Measurements from ENCODE around the gene TCAP.
A peak's percentile ranks its signal among the peaks of the same experiment; 100 is the strongest.

The TCAP gene

GRCh38 chr17:39638317-39638716 lies 26.8 kb upstream of the TCAP start:
- H3K27me3 ChIP-seq, result no peaks in the 10 kb centered on the region
- TF ChIP-seq CTCF (IDR thresholded peaks at IDR 0.05), result no peak
- H3K4me1 ChIP-seq (ENCODE audit: control insufficient read depth in 1 of 2, insufficient read depth in 1 of 2, low read depth in 1 of 2, low read length in 1 of 2), result peaks cover 81 to 83% of the 10 kb centered on the region in 2 experiments
- H3K27ac ChIP-seq, result peak overlapping the region; percentile 91
- H3K36me3 ChIP-seq, result no peaks in the 10 kb centered on the region
- H3K9me3 ChIP-seq, result no peaks in the 10 kb centered on the region
- peak overlapping the region; percentile 89 to 90 for H3K4me3 ChIP-seq (ENCODE audit: low read depth in 1 of 2, low read length in 1 of 2)

DNA sequence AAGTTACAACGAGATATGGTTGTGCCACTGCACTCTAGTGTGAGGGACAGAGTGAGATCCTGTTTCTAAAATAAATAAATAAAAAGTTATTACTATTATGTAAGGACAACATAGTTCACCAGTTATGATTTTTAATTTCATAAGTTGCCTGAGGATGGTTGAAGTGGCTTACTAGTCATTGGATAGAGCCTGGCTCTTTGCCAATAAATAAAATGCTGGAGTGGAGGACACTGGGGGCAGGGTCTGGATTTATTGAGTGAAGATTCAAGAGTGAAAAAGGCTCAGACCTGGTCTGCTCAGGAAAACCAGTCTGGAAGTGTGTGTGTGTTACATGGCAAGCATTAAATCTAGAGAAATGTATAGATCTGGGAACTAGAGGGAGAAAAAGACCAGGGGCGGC lies 26.1 kb upstream of the TCAP start:
- Histone ChIP-seq H3K36me3 (no peaks in the 10 kb centered on the region), H3K9me3 (no peaks in the 10 kb centered on the region), H3K27ac (no peak overlapping the region), H3K27me3 (no peaks in the 10 kb centered on the region), H3K4me3 (ENCODE audit: low read depth in 1 of 2, low read length in 1 of 2) (no peak overlapping the region), H3K4me1 (ENCODE audit: control insufficient read depth in 1 of 2, insufficient read depth in 1 of 2, low read depth in 1 of 2, low read length in 1 of 2) (peaks cover 74 to 77% of the 10 kb centered on the region in 2 experiments)
- no peak for TF ChIP-seq CTCF (IDR thresholded peaks at IDR 0.05)

DNA sequence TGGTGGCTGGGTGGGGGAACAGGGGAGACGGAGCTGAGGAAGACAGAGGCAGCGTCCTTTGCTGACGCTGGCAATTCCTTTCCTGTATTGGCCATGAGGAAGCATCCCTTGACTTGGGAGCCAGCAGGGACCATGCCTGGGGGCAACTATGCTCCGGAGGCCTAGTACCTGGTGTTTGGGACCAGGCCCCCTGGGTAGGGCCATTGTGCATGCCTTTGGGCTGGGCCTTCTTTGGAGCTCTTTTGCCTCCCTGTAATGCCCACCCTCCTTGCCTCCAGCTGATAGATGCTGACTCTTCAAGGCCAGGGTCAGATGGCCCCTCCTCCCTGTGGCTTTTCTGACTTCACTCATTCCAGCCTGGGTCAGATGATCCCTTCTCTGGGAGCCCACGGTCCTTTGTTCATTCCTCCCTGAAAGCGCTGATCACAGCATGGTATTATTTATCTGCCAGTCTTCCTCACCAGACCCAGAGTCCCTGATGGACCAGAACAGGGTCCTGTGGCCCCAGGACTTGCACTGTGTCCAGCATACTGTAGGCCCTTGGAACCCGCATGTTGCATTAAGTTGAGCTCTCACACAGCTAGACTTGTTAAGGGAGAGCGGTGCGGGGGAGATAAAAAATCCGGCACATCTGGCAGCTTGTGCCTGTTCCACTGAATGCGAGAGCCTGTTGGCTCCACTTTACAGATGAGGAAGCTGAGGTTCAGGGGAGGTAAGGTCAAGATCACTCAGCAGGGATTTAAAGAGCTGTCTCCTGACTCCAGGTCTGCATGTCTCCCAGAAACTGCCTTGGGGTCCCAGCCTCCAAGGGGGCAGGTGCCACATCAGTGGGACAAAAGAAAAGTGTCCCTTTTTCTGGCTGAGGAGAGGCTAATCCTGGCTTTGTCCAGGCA lies 25.3 kb upstream of the TCAP start:
- H3K27me3 ChIP-seq, result no peaks in the 10 kb centered on the region
- no peaks in the 10 kb centered on the region for H3K9me3 ChIP-seq
- H3K4me1 ChIP-seq (ENCODE audit: control insufficient read depth in 1 of 2, insufficient read depth in 1 of 2, low read depth in 1 of 2, low read length in 1 of 2), result peaks cover 66 to 69% of the 10 kb centered on the region in 2 experiments
- no peaks in the 10 kb centered on the region for H3K36me3 ChIP-seq
- no peak for TF ChIP-seq CTCF (IDR thresholded peaks at IDR 0.05)
- no peak overlapping the region for H3K4me3 ChIP-seq (ENCODE audit: low read depth in 1 of 2, low read length in 1 of 2)
- H3K27ac ChIP-seq, result no peak overlapping the region

DNA sequence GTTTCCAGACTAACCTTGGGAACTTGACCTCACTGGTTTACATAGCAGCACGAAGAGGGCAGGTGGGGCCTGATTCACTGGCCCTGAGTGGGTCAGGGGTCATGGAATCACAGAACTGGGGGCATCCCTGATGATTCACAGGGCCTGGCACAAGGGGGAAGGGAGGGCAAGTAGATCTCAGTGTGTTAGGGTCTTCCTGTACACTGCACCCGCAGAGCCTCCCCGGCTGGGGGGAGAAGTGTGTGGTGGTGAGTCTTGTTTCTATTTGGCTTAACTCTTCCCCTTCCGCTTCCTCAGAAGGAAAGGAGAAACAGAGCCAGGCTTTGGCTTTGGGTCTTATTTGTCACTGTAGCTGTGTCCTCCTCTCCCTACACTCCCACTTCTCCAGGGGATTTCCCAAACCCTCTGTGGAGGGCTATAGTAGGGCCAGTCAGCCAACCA lies 24.5 kb upstream of the TCAP start:
- H3K4me3 ChIP-seq (ENCODE audit: low read depth in 1 of 2, low read length in 1 of 2), result no peak overlapping the region
- H3K27me3 ChIP-seq, result no peaks in the 10 kb centered on the region
- TF ChIP-seq CTCF (IDR thresholded peaks at IDR 0.05), result no peak
- H3K9me3 ChIP-seq, result no peaks in the 10 kb centered on the region
- H3K4me1 ChIP-seq (ENCODE audit: control insufficient read depth in 1 of 2, insufficient read depth in 1 of 2, low read depth in 1 of 2, low read length in 1 of 2), result peaks cover 58 to 61% of the 10 kb centered on the region in 2 experiments
- no peaks in the 10 kb centered on the region for H3K36me3 ChIP-seq
- H3K27ac ChIP-seq, result no peak overlapping the region

GRCh38 chr17:39641097-39641496 lies 24.1 kb upstream of the TCAP start:
- H3K27me3 ChIP-seq, result no peaks in the 10 kb centered on the region
- no peak for TF ChIP-seq CTCF (IDR thresholded peaks at IDR 0.05)
- no peak overlapping the region for H3K4me3 ChIP-seq (ENCODE audit: low read depth in 1 of 2, low read length in 1 of 2)
- no peak overlapping the region for H3K27ac ChIP-seq
- peaks cover 54 to 56% of the 10 kb centered on the region in 2 experiments for H3K4me1 ChIP-seq (ENCODE audit: control insufficient read depth in 1 of 2, insufficient read depth in 1 of 2, low read depth in 1 of 2, low read length in 1 of 2)
- no peaks in the 10 kb centered on the region for H3K36me3 ChIP-seq
- H3K9me3 ChIP-seq, result no peaks in the 10 kb centered on the region
